Memory B cell (primary cell): ENCODE results near the gene PPBP.

Source experiments
- ATAC-seq: fragments of 150-1000 bp; cut with Tn5 transposase; 2 replicates; pipeline ENCODE4 v1.10.0; 2021; ENCODE audit warnings: low read depth, mild to moderate bottlenecking, moderate library complexity
- DNase-seq, 2 donors: peaks; one replicate each; pipeline ENCODE4 v3.0.0; 2022; ENCODE audit warnings: low spot score in 2 of 2
- H3K27ac Mint-ChIP-seq: one replicate; pipeline ENCODE4 v1.8.0; 2022; ENCODE audit warnings: mild to moderate bottlenecking, moderate library complexity, mixed read lengths
- H3K27me3 Mint-ChIP-seq: one replicate; pipeline ENCODE4 v1.8.0; 2022; ENCODE audit warnings: mixed read lengths
- H3K36me3 Mint-ChIP-seq: one replicate; pipeline ENCODE4 v1.8.0; 2022; ENCODE audit warnings: mild to moderate bottlenecking, mixed read lengths
- H3K4me1 Mint-ChIP-seq: one replicate; pipeline ENCODE4 v1.8.0; 2022; ENCODE audit warnings: mixed read lengths
- H3K4me3 Mint-ChIP-seq: one replicate; pipeline ENCODE4 v1.8.0; 2022; ENCODE audit warnings: mild to moderate bottlenecking, moderate library complexity, mixed read lengths
- H3K9me3 Mint-ChIP-seq: one replicate; pipeline ENCODE4 v1.8.0; 2022; ENCODE audit warnings: mixed read lengths

The PPBP gene

GRCh38 chr4:73988061-73988460 is at the start of gene PPBP:
Gene PPBP (minus strand): TSS chr4:73988190. CDS start chr4:73988103, 87 bp downstream.
- Mint-ChIP-seq H3K4me1 (no peaks in the 10 kb centered on the region), H3K27me3 (peaks cover 3% of the 10 kb centered on the region), H3K27ac (no peak within 1 kb of the TSS), H3K36me3 (no peaks in the 10 kb centered on the region), H3K4me3 (no peak within 1 kb of the TSS), H3K9me3 (no peaks in the 10 kb centered on the region)
- DNase-seq (no peak), ATAC-seq (no peak)

GRCh38 chr4:74037076-74037955 is 49.3 kb upstream of the PPBP start:
- Mint-ChIP-seq H3K4me3 (peak overlapping the region; percentile 83), H3K27ac (no peak overlapping the region), H3K9me3 (peaks cover 2% of the 10 kb centered on the region), H3K4me1 (peaks cover 9% of the 10 kb centered on the region), H3K27me3 (peaks cover 17% of the 10 kb centered on the region), H3K36me3 (no peaks in the 10 kb centered on the region)
- no peak for DNase-seq
- ATAC-seq = no peak

GRCh38 chr4:74033739-74034138 is 45.7 kb upstream of the PPBP start:
- no peaks in the 10 kb centered on the region for H3K36me3 Mint-ChIP-seq
- DNase-seq = no peak
- H3K27ac Mint-ChIP-seq = no peak overlapping the region
- peaks cover 3% of the 10 kb centered on the region for H3K4me1 Mint-ChIP-seq
- peaks cover 11% of the 10 kb centered on the region for H3K27me3 Mint-ChIP-seq
- ATAC-seq = no peak
- peaks cover 4% of the 10 kb centered on the region for H3K9me3 Mint-ChIP-seq
- H3K4me3 Mint-ChIP-seq = no peak overlapping the region

GRCh38 chr4:74032064-74032463 is 44.1 kb upstream of the PPBP start:
- H3K9me3 Mint-ChIP-seq = peaks cover 5% of the 10 kb centered on the region
- H3K36me3 Mint-ChIP-seq = no peaks in the 10 kb centered on the region
- ATAC-seq = no peak
- no peaks in the 10 kb centered on the region for H3K4me1 Mint-ChIP-seq
- H3K27me3 Mint-ChIP-seq = peaks cover 5% of the 10 kb centered on the region
- no peak overlapping the region for H3K27ac Mint-ChIP-seq
- no peak for DNase-seq
- H3K4me3 Mint-ChIP-seq = no peak overlapping the region

GRCh38 chr4:74031576-74031975 is 43.6 kb upstream of the PPBP start:
- H3K27ac Mint-ChIP-seq = no peak overlapping the region
- no peaks in the 10 kb centered on the region for H3K36me3 Mint-ChIP-seq
- no peak for ATAC-seq
- H3K9me3 Mint-ChIP-seq = peaks cover 5% of the 10 kb centered on the region
- no peaks in the 10 kb centered on the region for H3K4me1 Mint-ChIP-seq
- peaks cover 5% of the 10 kb centered on the region for H3K27me3 Mint-ChIP-seq
- DNase-seq = no peak
- no peak overlapping the region for H3K4me3 Mint-ChIP-seq

GRCh38 chr4:74030285-74030684 is 42.3 kb upstream of the PPBP start:
- ATAC-seq (no peak), DNase-seq (no peak)
- Mint-ChIP-seq H3K4me3 (no peak overlapping the region), H3K27me3 (peaks cover 5% of the 10 kb centered on the region), H3K27ac (no peak overlapping the region), H3K36me3 (no peaks in the 10 kb centered on the region), H3K4me1 (no peaks in the 10 kb centered on the region), H3K9me3 (peaks cover 7% of the 10 kb centered on the region)

GRCh38 chr4:74028504-74028903 is 40.5 kb upstream of the PPBP start:
- Mint-ChIP-seq H3K4me1 (no peaks in the 10 kb centered on the region), H3K27ac (no peak overlapping the region), H3K4me3 (no peak overlapping the region), H3K36me3 (no peaks in the 10 kb centered on the region), H3K9me3 (peaks cover 7% of the 10 kb centered on the region), H3K27me3 (peaks cover 5% of the 10 kb centered on the region)
- DNase-seq = no peak
- ATAC-seq = no peak

- H3K9me3 Mint-ChIP-seq = peaks cover 3% of the 10 kb centered on the region
- ATAC-seq (no peak), DNase-seq (no peak)
- H3K27me3 Mint-ChIP-seq = no peaks in the 10 kb centered on the region
- no peak overlapping the region for H3K27ac Mint-ChIP-seq
- H3K4me1 Mint-ChIP-seq = no peaks in the 10 kb centered on the region
- no peaks in the 10 kb centered on the region for H3K36me3 Mint-ChIP-seq
- H3K4me3 Mint-ChIP-seq = no peak overlapping the region
Observed at GRCh38 chr4:74023709-74024108, 35.7 kb upstream of the PPBP start.

- H3K27ac Mint-ChIP-seq = no peak overlapping the region
- no peaks in the 10 kb centered on the region for H3K4me1 Mint-ChIP-seq
- no peak for ATAC-seq
- H3K9me3 Mint-ChIP-seq = peaks cover 3% of the 10 kb centered on the region
- no peaks in the 10 kb centered on the region for H3K27me3 Mint-ChIP-seq
- no peak for DNase-seq
- H3K36me3 Mint-ChIP-seq = no peaks in the 10 kb centered on the region
- H3K4me3 Mint-ChIP-seq = no peak overlapping the region
Observed at GRCh38 chr4:74021601-74022000, 33.6 kb upstream of the PPBP start.

- DNase-seq (no peak), ATAC-seq (no peak)
- Mint-ChIP-seq H3K27ac (no peak overlapping the region), H3K27me3 (no peaks in the 10 kb centered on the region), H3K4me1 (no peaks in the 10 kb centered on the region), H3K36me3 (no peaks in the 10 kb centered on the region), H3K9me3 (no peaks in the 10 kb centered on the region), H3K4me3 (no peak overlapping the region)
Observed at GRCh38 chr4:74018771-74019170, 30.8 kb upstream of the PPBP start.

- H3K27me3 Mint-ChIP-seq = no peaks in the 10 kb centered on the region
- no peak for DNase-seq
- H3K4me3 Mint-ChIP-seq = no peak overlapping the region
- no peaks in the 10 kb centered on the region for H3K9me3 Mint-ChIP-seq
- ATAC-seq = no peak
- no peaks in the 10 kb centered on the region for H3K36me3 Mint-ChIP-seq
- H3K4me1 Mint-ChIP-seq = no peaks in the 10 kb centered on the region
- H3K27ac Mint-ChIP-seq = no peak overlapping the region
Observed at GRCh38 chr4:74018116-74018515, 30.1 kb upstream of the PPBP start.

- no peaks in the 10 kb centered on the region for H3K9me3 Mint-ChIP-seq
- H3K27ac Mint-ChIP-seq = no peak overlapping the region
- H3K4me3 Mint-ChIP-seq = no peak overlapping the region
- H3K36me3 Mint-ChIP-seq = no peaks in the 10 kb centered on the region
- no peaks in the 10 kb centered on the region for H3K4me1 Mint-ChIP-seq
- H3K27me3 Mint-ChIP-seq = no peaks in the 10 kb centered on the region
- DNase-seq (no peak), ATAC-seq (no peak)
Observed at GRCh38 chr4:74016068-74016467, 28.1 kb upstream of the PPBP start.

GRCh38 chr4:74015126-74015780 is 27.3 kb upstream of the PPBP start:
- Mint-ChIP-seq H3K4me3 (no peak overlapping the region), H3K36me3 (no peaks in the 10 kb centered on the region), H3K27me3 (no peaks in the 10 kb centered on the region), H3K27ac (no peak overlapping the region), H3K4me1 (no peaks in the 10 kb centered on the region), H3K9me3 (no peaks in the 10 kb centered on the region)
- ATAC-seq (no peak), DNase-seq (no peak)

- H3K4me3 Mint-ChIP-seq = no peak overlapping the region
- no peaks in the 10 kb centered on the region for H3K9me3 Mint-ChIP-seq
- H3K27me3 Mint-ChIP-seq = no peaks in the 10 kb centered on the region
- no peak for ATAC-seq
- H3K36me3 Mint-ChIP-seq = no peaks in the 10 kb centered on the region
- H3K27ac Mint-ChIP-seq = no peak overlapping the region
- no peak for DNase-seq
- no peaks in the 10 kb centered on the region for H3K4me1 Mint-ChIP-seq
Observed at GRCh38 chr4:74014332-74014731, 26.3 kb upstream of the PPBP start.

- H3K9me3 Mint-ChIP-seq = no peaks in the 10 kb centered on the region
- DNase-seq (no peak), ATAC-seq (no peak)
- no peaks in the 10 kb centered on the region for H3K27me3 Mint-ChIP-seq
- no peaks in the 10 kb centered on the region for H3K4me1 Mint-ChIP-seq
- no peaks in the 10 kb centered on the region for H3K36me3 Mint-ChIP-seq
- H3K27ac Mint-ChIP-seq = no peak overlapping the region
- H3K4me3 Mint-ChIP-seq = no peak overlapping the region
Observed at GRCh38 chr4:74013264-74013663, 25.3 kb upstream of the PPBP start.
